Stimulated activated CD8-positive, alpha-beta memory T cell treated with anti-CD3 and anti-CD28 coated beads, Interleukin-12 subunit alpha, Interleukin-12 subunit beta, amount 100 ng/mL, for 24 hours (primary cell): ENCODE measurements around the gene STK32B.
"Not testable (repeated sequence)": the region's sequence is repeated elsewhere in the genome, so short reads cannot be mapped to it uniquely, and the experiment has no call there.

Source experiments
- DNase-seq: peaks from one replicate; pipeline ENCODE4 v3.0.0-alpha.2; 2020; ENCODE audit errors: extremely low read depth

STK32B gene

DNA sequence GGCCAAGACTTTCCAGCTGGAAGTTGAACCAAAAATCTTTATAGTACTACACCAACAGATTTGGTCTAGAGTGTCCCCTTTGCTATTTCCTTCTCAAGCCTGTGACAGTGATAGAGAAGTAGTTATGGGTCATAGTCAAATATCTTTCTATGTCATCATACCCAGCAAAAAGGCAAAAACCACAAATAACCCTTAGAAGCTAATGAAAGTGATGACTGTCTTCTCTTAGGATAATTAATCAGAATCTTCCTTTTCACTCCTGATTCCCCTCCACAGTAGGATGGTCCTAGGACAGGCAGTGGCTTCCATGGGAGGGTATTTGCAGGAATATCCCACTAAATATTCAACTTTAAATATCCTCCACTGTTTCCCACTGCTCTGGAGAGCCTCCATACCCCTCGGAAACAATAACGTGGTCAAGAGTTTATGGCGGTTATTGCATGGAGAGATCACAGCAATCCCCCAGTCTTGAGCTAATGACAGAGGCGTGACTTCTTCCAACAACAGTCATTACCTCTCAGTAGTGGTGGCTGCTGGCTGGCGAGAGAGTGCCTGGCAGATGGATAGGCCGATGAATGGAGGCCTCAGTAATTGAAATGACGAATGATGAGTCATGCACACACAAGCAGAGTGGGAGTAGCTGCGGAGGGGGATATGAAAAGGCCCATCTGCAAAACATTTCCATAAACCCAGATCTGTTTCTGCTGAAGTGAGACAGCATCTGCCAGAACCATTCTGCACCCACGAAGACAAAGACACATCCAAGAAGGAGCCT, 154.9 kb downstream of the STK32B start:
- no peak for DNase-seq

- no peak for DNase-seq
Observed at GRCh38 chr4:5209862-5210261, 158.6 kb downstream of the STK32B start.

- DNase-seq: no peak
Observed at GRCh38 chr4:5211282-5211839, 160.1 kb downstream of the STK32B start.

DNA sequence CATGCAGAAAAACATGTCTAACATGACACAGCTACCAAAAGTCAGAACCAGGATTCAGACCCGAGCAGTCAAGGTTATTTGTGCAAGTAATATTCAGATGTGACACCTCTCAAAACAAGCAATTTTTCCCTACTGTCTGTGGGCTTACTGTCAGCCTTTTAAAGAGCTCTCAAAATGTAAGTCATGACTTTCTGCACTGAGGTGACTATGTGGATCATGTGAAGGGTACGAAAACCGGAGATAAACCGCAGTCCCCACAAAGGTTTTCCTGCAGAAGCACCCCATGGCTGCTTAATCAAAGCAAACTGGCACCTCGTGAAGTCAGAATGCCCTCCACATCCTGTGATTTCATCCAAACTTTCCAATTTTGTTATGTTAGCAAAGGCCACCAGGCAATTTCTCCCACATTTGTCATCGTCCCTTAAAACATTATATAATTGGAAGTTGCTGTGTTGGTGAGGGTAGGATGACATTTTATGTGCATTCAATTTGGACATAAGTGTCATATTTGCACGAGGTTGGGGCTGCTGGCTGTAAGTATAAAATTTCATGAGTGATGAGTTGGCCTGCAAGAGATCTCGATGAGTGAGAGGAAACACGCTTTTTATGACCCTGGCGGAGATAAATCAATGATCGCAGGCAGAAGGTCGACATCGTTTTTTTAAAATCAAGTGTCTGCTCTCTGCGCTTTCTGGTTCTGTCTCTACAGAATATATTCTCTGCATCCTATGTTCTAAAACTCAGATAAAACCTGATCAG, 161.2 kb downstream of the STK32B start:
- no peak for DNase-seq

DNA sequence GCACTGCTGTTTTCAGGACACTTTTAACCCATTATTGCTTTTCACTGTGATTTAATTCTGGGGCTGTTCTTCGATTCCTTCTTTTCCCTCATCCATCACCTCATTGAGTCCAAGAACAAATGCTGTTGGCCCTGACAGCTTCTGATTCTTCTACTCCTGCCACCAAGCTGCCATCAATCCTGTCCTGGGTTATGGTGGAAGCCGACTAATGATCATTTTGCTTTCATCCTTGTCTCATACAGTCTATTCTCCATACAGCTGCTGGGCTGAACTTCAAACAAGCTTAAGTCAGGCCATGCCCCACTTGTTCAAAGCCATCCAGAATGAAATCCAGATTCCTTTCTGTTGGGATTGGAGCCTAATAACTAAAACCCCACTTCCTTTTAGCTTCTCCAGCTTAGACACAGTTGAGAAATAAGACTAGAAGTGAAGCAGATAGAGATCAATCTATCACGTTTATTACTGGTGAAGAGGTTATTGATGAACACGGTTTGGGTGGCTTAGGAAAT, 161.9 kb downstream of the STK32B start:
- no peak for DNase-seq

GRCh38 chr4:5215321-5215720, 164.0 kb downstream of the STK32B start:
- no peak for DNase-seq

GRCh38 chr4:5217421-5217820, 166.1 kb downstream of the STK32B start:
- DNase-seq: no peak

- no peak for DNase-seq
Observed at GRCh38 chr4:5218376-5219069, 167.2 kb downstream of the STK32B start.

- no peak for DNase-seq
Observed at GRCh38 chr4:5220028-5220427, 168.7 kb downstream of the STK32B start.

DNA sequence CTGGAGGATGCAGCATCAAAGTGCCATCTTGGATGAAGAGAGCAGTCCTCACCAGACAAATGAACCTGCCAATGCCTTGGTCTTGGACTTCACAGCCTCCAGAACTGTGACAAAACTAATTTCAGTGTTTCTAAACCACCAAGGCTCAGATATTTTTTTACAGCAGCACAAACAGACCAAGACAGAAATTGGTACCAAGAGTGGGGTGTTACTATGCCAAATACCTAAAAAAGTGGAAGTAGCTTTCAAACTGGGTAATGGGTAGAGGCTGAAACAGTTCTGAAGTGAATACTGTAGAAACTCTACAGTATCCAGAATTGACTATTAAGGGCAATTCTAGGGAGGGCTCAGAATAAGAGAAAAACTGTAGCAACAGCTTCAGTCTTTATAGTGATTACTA, 170.8 kb downstream of the STK32B start:
- no peak for DNase-seq

GRCh38 chr4:5222951-5223350, 171.7 kb downstream of the STK32B start:
- no peak for DNase-seq

DNA sequence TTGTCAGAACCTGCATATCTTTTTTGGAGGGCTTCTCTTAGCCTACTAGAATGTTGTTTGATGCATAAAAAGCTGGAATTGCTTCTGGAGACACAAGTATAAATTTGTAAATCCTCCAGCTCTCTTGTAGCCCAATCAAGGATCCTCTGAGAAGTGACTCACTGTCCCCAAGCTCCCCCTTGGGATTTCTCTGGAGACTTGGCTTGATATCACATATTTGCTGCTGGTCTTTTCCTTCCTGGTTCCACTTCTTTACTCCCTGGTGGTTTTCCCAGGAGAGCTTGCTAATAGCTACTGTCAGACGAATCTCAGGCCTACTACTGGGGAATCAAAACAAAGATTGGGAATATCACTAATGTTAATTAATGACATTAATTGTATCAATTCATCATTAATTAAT, 173.1 kb downstream of the STK32B start:
- no peak for DNase-seq

- DNase-seq: no peak
Observed at GRCh38 chr4:5232549-5232948, 181.3 kb downstream of the STK32B start.

GRCh38 chr4:5237086-5237660, 185.9 kb downstream of the STK32B start:
- no peak for DNase-seq

GRCh38 chr4:5238173-5238572, 186.9 kb downstream of the STK32B start:
- DNase-seq: no peak

DNA sequence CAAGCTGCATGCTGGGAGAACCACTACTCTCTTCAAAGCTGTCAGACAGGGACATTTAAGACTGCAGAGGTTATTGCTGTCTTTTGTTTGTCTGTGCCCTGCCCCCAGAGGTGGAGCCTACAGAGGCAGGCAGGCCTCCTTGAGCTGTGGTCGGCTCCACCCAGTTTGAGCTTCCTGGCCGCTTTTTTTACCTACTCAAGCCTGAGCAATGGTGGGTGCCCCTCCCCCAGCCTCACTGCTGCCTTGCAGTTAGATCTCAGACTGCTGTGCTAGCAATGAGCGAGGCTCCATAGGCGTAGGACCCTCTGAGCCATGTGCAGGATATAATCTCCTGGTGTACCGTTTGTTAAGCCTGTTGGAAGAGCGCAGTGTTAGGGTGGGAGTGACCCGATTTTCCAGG, 195.8 kb downstream of the STK32B start:
- not testable (repeated sequence) for DNase-seq

GRCh38 chr4:5247735-5248134, 196.5 kb downstream of the STK32B start:
- DNase-seq: no peak

- no peak for DNase-seq
Observed at GRCh38 chr4:5249727-5250126, 198.4 kb downstream of the STK32B start.

- DNase-seq: not testable (repeated sequence)
Observed at GRCh38 chr4:5250536-5250935, 199.3 kb downstream of the STK32B start.

- DNase-seq: no peak
Observed at GRCh38 chr4:5256421-5256820, 205.1 kb downstream of the STK32B start.

GRCh38 chr4:5257086-5257485, 205.8 kb downstream of the STK32B start:
- DNase-seq: no peak

DNA sequence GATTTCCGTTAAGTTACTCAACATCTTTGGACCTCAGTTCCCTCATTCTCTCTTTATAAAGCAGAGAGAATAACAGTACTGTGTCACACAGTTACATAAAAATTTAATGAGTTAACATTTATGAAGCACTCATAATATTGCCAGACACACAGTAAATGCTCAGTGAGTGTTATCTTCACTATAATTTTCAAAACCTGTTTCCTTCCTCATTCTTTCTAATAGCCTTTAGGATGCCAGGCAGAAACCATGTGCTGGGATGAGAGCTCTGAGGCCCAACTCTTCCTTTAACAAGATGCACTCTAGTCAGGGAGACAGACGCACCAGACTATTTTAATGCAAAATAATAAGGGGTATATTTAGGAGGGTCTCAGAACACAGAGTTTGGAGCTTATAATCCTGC, 208.2 kb downstream of the STK32B start:
- DNase-seq: no peak
